ENCODE results near the gene SSH3.
"Not testable (repeated sequence)": the region's sequence is repeated elsewhere in the genome, so short reads cannot be mapped to it uniquely, and the experiment has no call there.

SSH3 gene, protein sequence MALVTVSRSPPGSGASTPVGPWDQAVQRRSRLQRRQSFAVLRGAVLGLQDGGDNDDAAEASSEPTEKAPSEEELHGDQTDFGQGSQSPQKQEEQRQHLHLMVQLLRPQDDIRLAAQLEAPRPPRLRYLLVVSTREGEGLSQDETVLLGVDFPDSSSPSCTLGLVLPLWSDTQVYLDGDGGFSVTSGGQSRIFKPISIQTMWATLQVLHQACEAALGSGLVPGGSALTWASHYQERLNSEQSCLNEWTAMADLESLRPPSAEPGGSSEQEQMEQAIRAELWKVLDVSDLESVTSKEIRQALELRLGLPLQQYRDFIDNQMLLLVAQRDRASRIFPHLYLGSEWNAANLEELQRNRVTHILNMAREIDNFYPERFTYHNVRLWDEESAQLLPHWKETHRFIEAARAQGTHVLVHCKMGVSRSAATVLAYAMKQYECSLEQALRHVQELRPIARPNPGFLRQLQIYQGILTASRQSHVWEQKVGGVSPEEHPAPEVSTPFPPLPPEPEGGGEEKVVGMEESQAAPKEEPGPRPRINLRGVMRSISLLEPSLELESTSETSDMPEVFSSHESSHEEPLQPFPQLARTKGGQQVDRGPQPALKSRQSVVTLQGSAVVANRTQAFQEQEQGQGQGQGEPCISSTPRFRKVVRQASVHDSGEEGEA

DNA sequence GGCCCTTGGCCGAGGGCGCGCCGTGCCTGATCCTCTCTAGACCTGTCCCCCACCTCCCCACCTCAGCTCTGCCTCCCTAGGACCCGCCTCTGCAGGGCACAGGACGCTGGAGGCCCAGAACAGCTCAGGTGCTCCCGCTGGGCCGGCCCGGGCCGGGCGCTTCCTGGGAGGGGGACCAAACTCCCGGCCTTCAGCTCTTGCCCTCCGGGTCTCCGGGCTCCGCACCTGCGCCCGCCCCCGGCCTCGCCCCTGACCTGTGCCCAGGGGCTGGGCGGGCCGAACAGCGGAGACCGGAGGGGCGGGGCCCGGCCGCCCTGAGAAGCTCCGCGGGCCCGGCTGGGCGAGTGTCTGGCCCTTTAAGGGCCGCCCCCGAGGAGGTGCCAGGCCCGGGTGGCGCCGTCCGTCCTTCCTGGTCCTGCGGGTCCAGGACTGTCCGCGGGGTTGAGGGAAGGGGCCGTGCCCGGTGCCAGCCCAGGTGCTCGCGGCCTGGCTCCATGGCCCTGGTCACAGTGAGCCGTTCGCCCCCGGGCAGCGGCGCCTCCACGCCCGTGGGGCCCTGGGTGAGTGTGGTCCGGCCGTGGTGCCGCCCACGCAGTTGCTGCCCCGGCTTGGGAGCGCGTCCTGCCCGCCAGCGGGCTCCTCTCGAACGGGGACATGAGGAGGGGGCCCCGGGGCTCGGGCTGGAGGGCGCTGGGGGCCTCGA lies at the start of gene SSH3:
TSS of gene SSH3 (plus strand) at position 399 of the 703 bp plus-strand sequence. CDS start at position 495, 96 bp downstream.
- peak; percentile 89 for DNase-seq

DNA sequence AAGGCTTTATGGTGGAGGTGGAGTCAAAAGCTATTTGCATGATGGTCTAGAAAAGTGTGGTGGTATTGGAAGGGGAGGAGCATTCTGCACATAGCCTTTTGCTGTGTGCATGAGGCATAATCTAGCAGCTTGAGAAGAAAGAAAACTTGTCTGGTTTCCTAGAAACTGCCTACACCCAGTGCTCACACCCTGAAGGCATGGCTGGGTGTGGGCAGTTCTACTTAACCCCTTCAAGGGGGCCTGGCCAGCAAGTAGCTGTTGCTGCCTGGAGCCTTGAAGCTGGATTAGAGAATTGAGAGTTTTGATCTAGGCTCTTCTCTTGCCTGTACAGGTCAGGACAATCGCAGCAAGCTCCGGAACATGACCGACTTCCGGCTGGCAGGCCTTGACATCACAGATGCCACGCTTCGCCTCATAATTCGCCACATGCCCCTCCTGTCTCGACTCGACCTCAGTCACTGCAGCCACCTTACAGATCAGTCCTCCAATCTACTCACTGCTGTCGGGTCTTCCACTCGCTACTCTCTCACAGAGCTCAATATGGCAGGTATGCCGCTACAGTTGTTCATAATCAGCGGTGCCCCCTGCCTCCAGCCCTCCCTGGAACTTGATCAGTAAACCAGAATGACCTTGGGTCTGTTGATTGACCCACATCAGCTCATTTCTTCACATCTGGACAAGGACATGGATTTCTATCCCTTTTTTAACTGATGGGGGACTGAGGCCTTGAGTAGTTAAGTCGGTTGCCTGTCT lies 49.3 kb upstream of the SSH3 start:
- no peak for DNase-seq

DNA sequence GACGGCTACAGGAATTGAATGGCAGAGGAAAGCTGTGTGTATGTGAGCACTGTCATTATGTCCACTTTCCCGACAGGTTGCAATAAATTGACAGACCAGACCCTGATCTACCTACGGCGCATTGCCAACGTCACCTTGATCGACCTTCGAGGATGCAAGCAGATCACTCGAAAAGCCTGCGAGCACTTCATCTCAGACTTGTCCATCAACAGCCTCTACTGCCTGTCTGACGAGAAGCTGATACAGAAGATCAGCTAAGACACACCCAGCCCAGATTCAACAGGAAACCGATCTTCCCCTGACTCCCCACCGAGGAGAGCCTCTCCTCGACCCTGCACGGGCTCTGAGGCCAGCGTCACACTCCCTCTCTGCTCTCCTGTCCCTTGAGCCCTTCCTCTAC lies 48.5 kb upstream of the SSH3 start:
- no peak for DNase-seq

DNA sequence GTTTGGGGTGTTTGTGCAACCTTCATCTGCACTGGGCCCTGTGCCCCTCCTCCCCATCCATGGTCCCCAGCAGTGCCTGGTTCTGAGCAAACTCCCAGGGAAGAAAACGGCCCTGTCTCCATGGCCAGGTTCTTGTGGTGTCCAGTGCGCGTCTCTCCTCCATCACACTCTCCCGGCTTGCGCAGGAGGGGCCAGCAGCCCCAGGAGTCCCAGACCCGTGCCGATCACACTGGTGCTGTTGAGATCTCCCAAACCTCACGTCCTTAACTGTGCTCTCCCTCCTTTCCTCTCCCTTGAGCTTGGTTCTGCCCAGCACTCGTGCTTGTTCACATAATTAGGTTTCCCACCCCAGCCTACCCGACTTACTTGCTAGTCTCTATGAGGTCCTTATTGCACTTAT lies 48.0 kb upstream of the SSH3 start:
- no peak for DNase-seq

DNA sequence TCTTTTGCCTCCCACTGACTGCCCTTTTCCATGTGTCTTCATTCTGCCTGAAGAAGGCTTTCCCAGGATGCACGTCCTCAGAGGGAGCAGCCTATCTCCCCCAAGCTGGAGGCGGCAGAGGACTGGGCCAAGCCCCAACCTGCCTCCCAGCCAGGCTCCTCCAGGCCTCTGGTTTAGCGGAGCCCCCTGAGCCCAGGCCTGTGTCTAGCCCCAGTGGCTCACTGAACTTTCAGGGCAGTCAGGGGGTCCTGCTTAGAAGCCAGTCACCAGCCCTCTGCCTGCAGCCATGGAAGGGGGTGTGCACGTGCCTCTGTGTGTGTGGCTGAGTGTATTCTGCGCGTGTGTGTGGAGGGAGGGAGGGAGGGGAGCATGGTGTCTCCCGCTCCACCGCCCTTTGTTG lies 47.5 kb upstream of the SSH3 start:
- DNase-seq = no peak

DNA sequence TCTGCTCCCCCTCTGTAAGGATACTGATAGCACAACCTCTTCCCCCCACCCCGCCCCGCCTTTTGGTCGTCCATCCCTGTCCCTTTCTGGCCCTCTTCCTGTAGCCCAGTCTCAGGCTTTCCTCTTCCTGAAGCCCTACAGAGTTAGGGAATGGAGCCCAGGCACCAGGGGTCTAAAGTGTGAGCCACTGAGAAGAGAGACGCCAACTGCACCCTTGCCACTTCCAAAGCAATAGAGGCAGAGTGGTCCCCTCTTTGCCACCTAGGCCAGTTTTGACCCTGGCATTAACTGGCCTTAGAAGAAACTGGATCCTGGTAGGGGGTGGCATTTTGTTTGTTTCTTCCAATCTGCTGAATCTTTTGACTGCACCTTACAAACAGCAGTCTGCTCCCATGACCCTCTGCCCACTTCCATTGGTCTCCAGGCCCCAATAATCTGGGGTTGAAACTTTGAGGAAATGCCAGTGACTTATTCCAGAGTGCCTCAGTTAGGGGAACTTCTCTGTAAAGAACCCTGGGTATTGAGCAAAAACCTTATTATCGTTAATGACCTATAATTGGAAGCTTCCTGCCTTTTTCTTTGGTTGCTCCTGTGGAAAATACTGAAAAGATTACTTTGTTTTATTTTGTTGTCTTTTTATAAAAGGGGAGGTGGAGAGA lies 46.7 kb upstream of the SSH3 start:
- DNase-seq = no peak

DNA sequence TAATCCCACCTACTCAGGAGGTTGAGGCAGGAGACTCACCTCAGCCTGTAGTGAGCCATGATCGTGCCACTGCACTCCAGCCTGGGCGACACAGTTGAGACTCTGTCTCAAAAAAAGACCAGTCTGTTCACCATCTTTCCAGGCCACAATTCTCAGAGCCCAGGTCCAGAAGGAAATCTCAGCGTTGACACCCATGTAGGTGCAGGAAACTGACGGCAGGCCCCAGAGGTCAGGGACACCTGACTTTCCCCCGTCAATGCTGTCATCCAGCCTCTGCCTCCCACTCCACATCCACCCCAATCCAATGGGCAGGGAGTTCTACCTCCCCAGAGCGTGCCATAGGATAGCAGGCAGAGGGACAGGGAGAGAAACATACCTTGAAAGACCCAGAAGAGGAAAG lies 42.9 kb upstream of the SSH3 start:
- no peak for DNase-seq

DNA sequence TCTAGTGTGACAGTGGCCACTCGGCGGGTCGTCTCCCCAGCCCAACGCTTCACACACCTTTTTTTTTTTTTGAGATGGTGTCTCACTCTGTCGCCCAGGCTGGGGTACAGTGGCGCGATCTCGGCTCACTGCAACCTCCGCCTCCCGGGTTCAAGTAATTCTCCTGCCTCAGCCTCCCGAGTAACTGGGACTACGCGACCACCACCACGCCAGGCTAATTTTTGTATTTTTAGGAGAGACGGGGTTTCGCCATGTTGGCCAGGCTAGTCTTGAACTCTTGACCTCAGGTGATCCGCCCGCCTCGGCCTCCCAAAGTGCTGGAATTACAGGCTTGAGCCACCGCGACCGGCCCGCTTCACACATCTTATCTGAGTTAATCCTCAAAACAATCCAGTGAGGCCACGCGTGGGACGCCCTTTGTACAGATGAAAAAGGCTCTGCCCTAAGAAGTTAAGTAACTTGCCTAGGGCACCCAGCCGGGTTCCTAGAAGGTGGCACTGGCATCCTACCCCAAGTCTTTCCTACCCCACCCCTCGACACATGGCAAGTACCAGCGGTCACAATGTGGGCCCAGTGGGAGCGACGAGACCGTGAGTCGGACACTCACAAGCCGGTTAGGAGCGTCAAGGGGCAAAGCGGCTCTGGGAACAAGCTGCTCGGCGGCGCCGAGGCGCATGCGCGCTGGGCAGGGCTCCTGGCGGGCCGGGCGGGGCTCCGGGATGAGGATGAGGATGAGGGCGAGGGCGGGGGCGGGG lies 42.3 kb upstream of the SSH3 start:
- DNase-seq = not testable (repeated sequence)

DNA sequence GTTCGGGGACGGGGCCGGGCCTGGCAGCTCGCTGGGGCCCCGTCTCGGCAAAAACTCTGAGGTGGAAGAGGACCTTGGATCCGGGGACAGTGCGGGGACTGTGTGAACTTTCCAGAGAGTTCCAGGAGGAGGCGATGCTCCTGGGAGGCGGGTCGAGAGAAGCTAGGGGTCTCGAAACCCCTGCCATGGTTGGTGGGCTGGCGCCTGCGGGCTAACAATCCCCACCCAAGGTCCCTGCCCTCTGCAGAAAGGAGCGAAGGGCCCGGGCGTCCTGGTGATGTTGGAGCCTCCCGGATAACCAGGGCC lies 41.7 kb upstream of the SSH3 start:
- no peak for DNase-seq

DNA sequence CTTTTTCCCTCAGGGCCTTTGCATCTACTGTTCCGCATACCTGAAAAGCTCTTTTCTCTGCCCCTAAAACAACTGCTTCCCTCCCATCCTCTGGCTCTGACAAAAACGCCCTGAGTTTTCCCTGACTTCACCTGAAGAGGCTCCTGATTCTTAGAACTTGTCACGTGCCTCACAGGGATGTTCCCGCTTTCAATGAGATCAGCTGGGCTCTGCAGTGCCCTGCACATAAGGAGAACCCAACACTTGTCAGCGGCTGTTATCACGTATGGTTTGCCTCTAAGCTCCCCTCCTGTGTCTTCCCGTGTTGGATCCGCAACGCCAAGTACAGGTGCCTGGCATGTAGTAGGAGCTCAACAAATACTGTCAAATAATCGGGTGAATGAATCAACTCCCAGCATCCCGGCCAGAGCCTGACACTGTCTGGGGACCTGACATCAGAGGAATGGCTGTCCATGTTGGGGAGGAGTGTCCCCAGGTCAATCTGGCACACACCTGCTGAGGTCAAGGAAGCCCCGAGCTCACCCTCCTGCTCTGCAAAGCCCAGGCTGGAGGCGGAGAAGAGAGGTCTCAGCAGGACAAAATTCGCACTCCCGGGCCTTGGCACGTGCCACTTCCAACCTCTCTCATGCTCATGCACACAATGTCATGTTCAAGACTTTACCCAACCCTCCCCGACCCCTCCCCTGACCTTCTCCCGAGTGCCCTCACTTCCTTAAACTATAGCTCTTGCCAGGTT lies 41.2 kb upstream of the SSH3 start:
- no peak for DNase-seq

DNA sequence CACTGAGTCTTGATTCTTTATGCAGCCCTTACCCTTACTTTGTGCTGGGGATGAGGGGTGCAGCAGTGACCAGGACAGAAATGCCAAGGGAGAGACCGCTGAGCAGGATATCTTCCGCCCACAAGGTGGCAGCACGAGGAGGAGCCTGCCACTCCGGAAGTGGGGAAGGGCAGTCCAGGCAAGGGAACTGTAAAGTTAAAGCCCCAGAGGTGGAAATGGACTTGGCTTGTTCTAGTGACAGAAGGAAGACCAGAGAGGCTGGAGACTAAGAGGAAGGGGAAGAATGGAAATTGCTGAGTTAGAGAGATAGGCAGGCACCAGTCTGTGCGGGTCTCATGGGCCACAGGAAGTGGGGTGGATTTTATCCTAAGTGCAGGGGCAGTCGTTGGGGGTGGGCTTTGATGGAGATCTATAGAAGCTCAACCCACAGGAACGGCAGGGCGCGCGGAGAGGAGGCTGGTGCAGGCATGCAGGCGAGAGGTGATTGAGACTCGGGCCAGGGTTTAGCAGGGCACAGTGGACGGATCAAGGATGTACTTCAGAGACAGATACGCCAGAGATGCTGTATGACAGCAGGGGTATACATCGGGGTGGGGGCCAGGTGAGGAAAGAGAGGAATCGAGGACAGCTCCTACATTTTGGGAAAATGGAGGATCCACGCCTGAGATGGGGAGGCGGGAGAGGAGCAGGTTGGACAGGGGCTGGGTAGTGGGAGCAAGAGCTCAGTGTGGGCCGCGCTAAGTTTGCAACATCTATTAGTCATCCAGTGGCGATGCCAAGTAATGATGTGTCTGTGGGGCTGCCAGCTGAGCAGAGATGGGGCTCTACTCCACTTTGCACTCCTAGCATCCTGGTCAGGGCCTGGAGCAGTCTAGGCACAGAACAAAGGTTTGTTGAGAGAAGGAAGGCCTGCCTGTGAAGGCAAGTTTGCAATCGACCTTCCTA lies 40.3 kb upstream of the SSH3 start:
- DNase-seq = peak; percentile 69

DNA sequence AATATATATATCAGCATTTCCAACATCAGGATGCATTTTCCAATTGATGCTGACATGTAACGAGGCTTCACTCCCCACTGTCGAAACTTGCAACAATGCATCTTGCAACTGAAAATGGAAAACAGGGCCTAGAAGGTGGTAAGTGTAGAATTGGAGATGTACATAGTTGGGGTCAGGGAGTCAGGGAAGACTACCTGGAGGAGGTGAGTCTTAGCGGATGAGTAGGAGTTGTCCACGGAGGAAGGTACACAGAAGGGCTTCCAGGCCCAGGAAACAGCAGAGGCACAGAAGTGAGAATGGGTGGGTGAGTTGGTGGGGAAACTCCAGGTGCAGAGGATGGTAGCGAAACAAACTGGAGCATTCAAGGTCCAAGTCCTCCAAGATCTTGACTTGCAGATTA lies 39.1 kb upstream of the SSH3 start:
- no peak for DNase-seq

DNA sequence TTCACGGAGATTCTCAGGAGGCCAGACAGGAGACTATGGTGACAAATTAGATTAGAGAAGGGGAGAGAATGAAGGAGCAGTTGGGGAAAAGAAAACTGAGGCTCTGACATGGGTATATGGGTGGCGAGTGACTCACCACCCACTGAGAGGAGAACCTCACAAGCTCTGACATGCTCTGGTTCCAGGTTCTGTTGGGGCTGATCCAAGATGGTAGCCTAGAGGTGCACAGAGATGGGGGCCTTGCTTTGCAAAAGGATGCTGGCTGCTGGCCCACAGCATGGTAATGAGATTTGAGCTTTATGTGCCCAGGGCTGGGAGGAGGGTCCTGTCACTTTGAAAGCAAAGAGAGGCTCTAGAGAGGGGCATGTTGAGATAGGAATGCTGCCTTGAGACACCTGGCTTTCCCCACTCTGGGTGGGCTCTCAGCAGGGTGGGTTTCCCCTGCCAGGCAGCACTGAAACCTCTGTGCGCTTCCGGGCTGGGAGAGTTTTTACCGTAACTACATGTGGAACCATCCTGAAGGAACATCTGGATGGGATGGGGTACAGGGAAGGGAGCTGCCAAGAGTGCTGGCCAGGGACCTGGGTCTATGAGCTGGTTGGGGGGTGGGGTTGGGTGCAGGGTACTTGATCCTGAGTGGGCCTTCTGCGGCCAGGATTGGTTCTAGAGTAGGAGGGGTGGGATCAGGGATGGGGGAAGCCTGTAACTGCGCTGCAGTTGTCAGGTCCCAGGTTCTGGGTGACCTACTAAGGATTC lies 38.3 kb upstream of the SSH3 start:
- no peak for DNase-seq

DNA sequence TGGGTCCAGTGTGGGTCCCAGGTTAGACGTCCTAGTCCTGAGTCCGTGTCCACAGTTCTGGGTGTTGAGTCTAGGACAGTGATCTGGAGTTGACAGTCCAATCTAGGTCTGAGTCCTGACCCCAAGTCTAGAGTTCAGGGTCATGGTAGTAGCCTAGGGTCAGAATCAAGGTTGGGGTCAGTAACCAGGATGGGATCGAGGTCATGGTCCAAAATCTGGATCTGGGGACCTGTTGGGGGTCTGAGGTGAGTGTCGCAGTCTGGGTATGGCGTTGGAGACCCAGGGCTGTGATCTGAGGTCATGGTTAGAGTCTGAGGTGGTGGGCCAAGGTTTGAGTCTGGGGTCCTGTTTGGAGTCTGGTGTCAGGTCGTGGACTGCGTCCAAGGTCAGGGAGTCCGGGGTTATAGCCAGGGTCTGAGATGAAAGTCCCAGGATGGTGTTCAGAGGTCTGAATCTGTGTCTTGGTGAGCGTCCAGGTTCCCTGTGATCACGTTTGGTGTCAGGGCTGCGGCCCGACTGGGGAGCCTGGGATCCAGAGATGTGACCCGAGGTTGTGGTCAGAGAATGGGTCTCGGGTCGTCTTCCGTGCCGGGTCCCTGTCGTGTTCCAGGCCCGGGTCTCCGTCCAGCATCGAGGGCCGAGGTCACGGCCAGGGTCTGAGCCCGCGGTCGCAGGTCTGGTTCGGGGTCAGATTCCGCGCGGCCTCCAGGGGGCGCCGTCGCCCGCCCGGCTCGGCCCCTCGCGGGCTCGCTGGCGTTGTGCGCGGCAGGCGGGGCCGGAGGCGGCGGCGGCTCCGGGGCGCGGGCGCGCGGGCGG lies 37.5 kb upstream of the SSH3 start:
- peak; percentile 40 for DNase-seq

DNA sequence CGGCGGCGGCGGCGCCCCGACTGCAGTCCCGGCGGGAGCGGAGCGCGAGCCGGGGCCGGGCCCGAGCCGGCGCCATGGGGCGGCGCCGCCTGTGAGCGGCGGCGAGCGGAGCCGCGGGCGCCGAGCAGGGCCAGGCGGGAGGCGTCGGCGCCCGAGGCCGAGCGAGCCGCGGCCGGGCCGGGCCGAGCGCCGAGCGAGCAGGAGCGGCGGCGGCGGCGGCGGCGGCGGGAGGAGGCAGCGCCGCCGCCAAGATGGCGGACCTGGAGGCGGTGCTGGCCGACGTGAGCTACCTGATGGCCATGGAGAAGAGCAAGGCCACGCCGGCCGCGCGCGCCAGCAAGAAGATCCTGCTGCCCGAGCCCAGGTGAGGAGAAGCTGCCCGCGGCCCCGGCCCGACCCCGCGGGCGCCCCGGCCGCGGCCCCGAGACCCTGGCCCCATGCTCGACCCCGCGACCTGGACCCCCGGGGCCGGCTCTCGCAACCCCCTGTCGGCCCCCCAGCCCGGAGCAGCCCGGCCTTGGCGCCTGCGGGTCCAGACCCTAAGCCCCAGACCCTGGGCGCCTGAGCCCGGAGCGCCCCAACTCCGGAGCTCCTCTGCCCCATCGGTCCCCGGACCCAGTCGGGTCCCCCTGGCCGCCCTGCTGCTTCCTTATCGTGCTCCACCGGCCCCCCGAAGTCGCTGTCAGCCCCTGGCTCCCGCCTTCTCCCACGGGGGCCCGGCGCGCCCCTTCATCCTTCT lies 36.7 kb upstream of the SSH3 start, which contains the start of gene GRK2:
TSS of gene GRK2 (plus strand) at position 25 of the 739 bp plus-strand sequence. CDS start at position 252, 227 bp downstream.
- peak; percentile 47 for DNase-seq

DNA sequence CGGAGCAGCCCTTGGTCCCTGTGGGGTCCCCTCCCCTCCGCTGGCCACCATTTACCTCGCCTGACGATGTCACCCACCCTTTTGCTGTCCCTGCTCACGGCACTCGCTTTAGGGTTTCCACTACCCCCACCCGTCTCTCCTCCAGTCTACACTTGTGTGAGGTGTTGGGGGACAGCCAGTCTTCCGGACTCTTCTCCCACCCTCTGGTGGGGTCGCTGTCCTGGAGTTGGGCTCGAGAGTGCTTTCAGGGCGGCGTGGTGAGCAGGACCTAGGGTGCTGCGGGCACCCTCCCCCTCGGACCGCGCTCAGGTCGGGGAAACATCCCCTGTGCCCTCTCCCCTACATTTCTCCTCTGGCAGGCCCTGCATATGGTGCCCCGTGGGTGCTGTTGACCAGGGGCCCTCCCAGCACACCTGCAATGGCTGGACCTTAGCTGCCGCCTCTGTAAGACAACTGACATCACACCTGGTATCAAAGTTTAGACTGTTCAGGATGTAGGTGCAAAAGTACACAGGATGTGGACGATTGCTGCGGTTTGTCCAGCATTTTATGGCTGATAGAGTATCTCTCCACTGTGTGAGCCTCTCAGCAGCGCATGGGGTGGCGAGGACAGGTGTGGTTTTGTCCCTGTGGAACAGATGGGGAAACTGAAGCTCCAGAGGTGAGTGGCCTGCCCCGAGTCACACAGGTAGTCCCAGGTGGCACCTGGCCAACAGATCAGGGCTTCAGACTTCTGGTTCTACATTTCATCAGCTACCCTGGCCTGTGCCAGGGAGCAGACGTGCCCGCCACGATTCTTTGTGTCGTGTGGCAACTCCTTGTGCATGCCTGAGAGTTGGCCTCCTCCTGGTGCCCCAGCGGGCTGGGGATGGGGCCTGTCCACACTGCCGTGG lies 35.9 kb upstream of the SSH3 start:
- DNase-seq = no peak

Data from NCI-H226 (cell line).